T-cell (primary cell): ENCODE measurements around the gene KCTD17. TPM values are rescaled to one million over a fixed set of nuclear protein-coding genes. Genes with fewer than 3 reads are reported as not detected.

Source experiments
- ATAC-seq, 4 experiments: fragments of 200-7000 bp in 3 of 4; fragments of 150-1000 bp in 1 of 4; cut with Tn5 transposase; replicated peaks in 1 of 4; 1 replicate in 3 of 4; 2 replicates in 1 of 4; pipeline ENCODE4 v1.10.0; 2021; ENCODE audit warnings: moderate library complexity in 3 of 4, mild to moderate bottlenecking in 2 of 4, moderate number of reproducible peaks in 1 of 4
- CTCF ChIA-PET, 2 donors: fragments of 300-600 bp; sonication (Branson Sonifier 250); formaldehyde crosslinking; loops; one replicate each; lab custom pipeline; 2022; ENCODE audit warnings: antibody characterized with exemption in 2 of 2; lab: Charles Lee
- POLR2A ChIA-PET, 2 donors: fragments of 300-600 bp; sonication (Branson Sonifier 250); formaldehyde crosslinking; loops; one replicate each; lab custom pipeline; 2022; ENCODE audit warnings: antibody characterized with exemption in 2 of 2; lab: Charles Lee
- DNase-seq, 35 experiments: peaks; one replicate each; pipeline versions ENCODE4 v3.0.0 to v3.0.0-alpha.2; 2013 to 2023
- H3K27ac ChIP-seq: one replicate; pipeline ENCODE4 v1.5.1; 2013; ENCODE audit warnings: low read length
- H3K27me3 ChIP-seq, 2 experiments: replicated peaks in 1 of 2; 1 replicate in 1 of 2; 2 replicates in 1 of 2; pipeline versions ENCODE4 v1.6.1 to v1.7.0; 2013; ENCODE audit warnings: low read length in 1 of 2, mixed read lengths in 1 of 2; ENCODE audit not compliant: control insufficient read depth in 2 of 2, insufficient read depth in 2 of 2; ENCODE audit errors: extremely low read depth in 1 of 2
- H3K36me3 ChIP-seq, 2 donors: 1 replicate in 1 of 2; 2 replicates in 1 of 2; pipeline versions ENCODE4 v1.6.1 to v1.7.0; 2013; ENCODE audit warnings: low read length in 1 of 2; ENCODE audit not compliant: control insufficient read depth in 2 of 2, insufficient read depth in 1 of 2; ENCODE audit errors: extremely low read depth in 1 of 2
- H3K4me1 ChIP-seq, 2 experiments: 1 replicate in 1 of 2; 2 replicates in 1 of 2; pipeline versions ENCODE4 v1.6.1 to v1.7.0; 2013; ENCODE audit warnings: low read length in 2 of 2, mixed read lengths in 1 of 2; ENCODE audit not compliant: insufficient read depth in 2 of 2, control insufficient read depth in 1 of 2; ENCODE audit errors: extremely low read depth in 1 of 2
- H3K4me3 ChIP-seq, 2 donors: 1 replicate in 1 of 2; 2 replicates in 1 of 2; pipeline versions ENCODE4 v1.5.1 to v1.7.0; 2013; ENCODE audit warnings: mild to moderate bottlenecking in 2 of 2, low read length in 1 of 2, moderate library complexity in 1 of 2; ENCODE audit not compliant: control insufficient read depth in 1 of 2; ENCODE audit errors: extremely low read depth in 1 of 2
- H3K9me3 ChIP-seq: 2 replicates; pipeline ENCODE4 v1.7.0; 2013
- H3K27ac Mint-ChIP-seq, 2 donors: one replicate each; pipeline ENCODE4 v1.8.0; 2020 to 2021; ENCODE audit warnings: mild to moderate bottlenecking in 2 of 2, mixed read lengths in 2 of 2
- H3K27me3 Mint-ChIP-seq, 2 donors: one replicate each; pipeline ENCODE4 v1.8.0; 2021 to 2022; ENCODE audit warnings: mixed read lengths in 2 of 2
- H3K36me3 Mint-ChIP-seq: one replicate; pipeline ENCODE4 v1.8.0; 2021; ENCODE audit warnings: mixed read lengths
- H3K4me1 Mint-ChIP-seq, 3 donors: one replicate each; pipeline ENCODE4 v1.8.0; 2020 to 2022; ENCODE audit warnings: mixed read lengths in 3 of 3, mild to moderate bottlenecking in 1 of 3
- H3K4me3 Mint-ChIP-seq, 3 donors: one replicate each; pipeline ENCODE4 v1.8.0; 2020 to 2022; ENCODE audit warnings: mild to moderate bottlenecking in 3 of 3, mixed read lengths in 3 of 3, moderate library complexity in 3 of 3
- H3K9me3 Mint-ChIP-seq, 3 donors: one replicate each; pipeline ENCODE4 v1.8.0; 2020 to 2022; ENCODE audit warnings: mixed read lengths in 3 of 3
- WGBS: methylation state at CpG from one replicate; pipeline ENCODE4 v1.1.5; 2013; ENCODE audit warnings: missing lambda C conversion rate; ENCODE audit not compliant: insufficient coverage; 5-methylcytosine and 5-hydroxymethylcytosine counted together
- total RNA-seq, 35 experiments: library from RNA in 6 of 35; stranded (reverse) in 6 of 35; fragments of 120-200 nt in 1 of 35; gene quantifications; one replicate each; pipeline versions ENCODE4 v1.2.1 to v1.2.4 and lab custom pipeline; 2013 to 2026

KCTD17 gene
- total RNA-seq, 5 donors from 2014 or later (not counting 1 experiment from before 2014, with no cell fraction given) = 24.0 to 36.2 (median 35.1) TPM

- no peak overlapping the region for H3K4me3 ChIP-seq
- DNase-seq (no peak), ATAC-seq (no peak)
- peaks cover 0 to 8% of the 10 kb centered on the region in 2 donors for H3K36me3 ChIP-seq
- Mint-ChIP-seq H3K27me3 (peaks cover 2 to 14% of the 10 kb centered on the region in 2 donors), H3K27ac (no peak overlapping the region), H3K36me3 (peaks cover 13% of the 10 kb centered on the region), H3K9me3 (no peaks in the 10 kb centered on the region), H3K4me1 (peaks cover 6 to 16% (median 7%) of the 10 kb centered on the region in 3 donors), H3K4me3 (no peak overlapping the region)
- WGBS = 95% methylated on average over 11 of the region's 11 CpGs
- H3K27me3 ChIP-seq = peaks cover 0 to 24% of the 10 kb centered on the region in 2 experiments
- H3K9me3 ChIP-seq = no peaks in the 10 kb centered on the region
- H3K27ac ChIP-seq = no peak overlapping the region
- peaks cover 0 to 23% of the 10 kb centered on the region in 2 experiments for H3K4me1 ChIP-seq
- POLR2A ChIA-PET = no interaction called here
- CTCF ChIA-PET = interaction anchor here in 1 of 2 donors (1.2 kb wide), 1 partner anchor 15 kb away, joined by 3 read pairs; no protein-coding TSS in a partner anchor
Measured at GRCh38 chr22:37064553-37064952, 13.0 kb downstream of the KCTD17 start.

- ChIA-PET CTCF (interaction anchor here in 1 of 2 donors (1.2 kb wide), 1 partner anchor 14 kb away, joined by 3 read pairs; no protein-coding TSS in a partner anchor), POLR2A (no interaction called here)
- DNase-seq = no peak
- Histone ChIP-seq H3K9me3 (no peaks in the 10 kb centered on the region), H3K4me1 (peaks cover 0 to 16% of the 10 kb centered on the region in 2 experiments), H3K27ac (no peak overlapping the region), H3K4me3 (no peak overlapping the region), H3K36me3 (peaks cover 0 to 8% of the 10 kb centered on the region in 2 donors), H3K27me3 (peaks cover 3 to 31% of the 10 kb centered on the region in 2 experiments)
- no peak overlapping the region for H3K4me3 Mint-ChIP-seq
- H3K9me3 Mint-ChIP-seq = no peaks in the 10 kb centered on the region
- peaks cover 8 to 21% of the 10 kb centered on the region in 2 donors for H3K27me3 Mint-ChIP-seq
- WGBS = 74% methylated on average over 3 of the region's 3 CpGs
- no peak overlapping the region for H3K27ac Mint-ChIP-seq
- H3K4me1 Mint-ChIP-seq = peaks cover 6 to 12% (median 7%) of the 10 kb centered on the region in 3 donors
- no peak for ATAC-seq
- peaks cover 12% of the 10 kb centered on the region for H3K36me3 Mint-ChIP-seq
Measured at GRCh38 chr22:37065180-37065579, 13.6 kb downstream of the KCTD17 start.

- POLR2A ChIA-PET = no interaction called here
- no peak for ATAC-seq
- Histone ChIP-seq H3K4me3 (no peak overlapping the region), H3K9me3 (no peaks in the 10 kb centered on the region), H3K27me3 (peaks cover 3 to 38% of the 10 kb centered on the region in 2 experiments), H3K27ac (no peak overlapping the region), H3K4me1 (peaks cover 0 to 9% of the 10 kb centered on the region in 2 experiments), H3K36me3 (peaks cover 0 to 2% of the 10 kb centered on the region in 2 donors)
- WGBS = 89% methylated on average over 9 of the region's 9 CpGs
- Mint-ChIP-seq H3K4me3 (no peak overlapping the region), H3K4me1 (peaks cover 6 to 7% (median 7%) of the 10 kb centered on the region in 3 donors), H3K27me3 (peaks cover 12 to 24% of the 10 kb centered on the region in 2 donors), H3K27ac (no peak overlapping the region), H3K9me3 (no peaks in the 10 kb centered on the region), H3K36me3 (peaks cover 11% of the 10 kb centered on the region)
- DNase-seq = no peak
- CTCF ChIA-PET = no interaction called here
Measured at GRCh38 chr22:37065961-37066360, 14.4 kb downstream of the KCTD17 start.

GRCh38 chr22:37067428-37067827 is 15.9 kb downstream of the KCTD17 start:
- Mint-ChIP-seq H3K4me3 (no peak overlapping the region), H3K9me3 (no peaks in the 10 kb centered on the region), H3K27me3 (peaks cover 12 to 24% of the 10 kb centered on the region in 2 donors), H3K4me1 (peaks cover 4 to 7% (median 7%) of the 10 kb centered on the region in 3 donors), H3K36me3 (peaks cover 11% of the 10 kb centered on the region), H3K27ac (no peak overlapping the region)
- H3K27ac ChIP-seq = no peak overlapping the region
- ChIA-PET CTCF (interaction anchor here in 1 of 2 donors (0.6 kb wide), 1 partner anchor 298 kb away, joined by 4 read pairs; no protein-coding TSS in a partner anchor), POLR2A (no interaction called here)
- H3K36me3 ChIP-seq = peaks cover 0 to 2% of the 10 kb centered on the region in 2 donors
- H3K4me3 ChIP-seq = no peak overlapping the region
- H3K27me3 ChIP-seq = peaks cover 3 to 48% of the 10 kb centered on the region in 2 experiments
- DNase-seq = no peak
- WGBS = 71% methylated on average over 9 of the region's 10 CpGs
- H3K9me3 ChIP-seq = no peaks in the 10 kb centered on the region
- H3K4me1 ChIP-seq = peaks cover 0 to 9% of the 10 kb centered on the region in 2 experiments
- ATAC-seq = no peak

- peak in 1 of 35 experiments; percentile 10 for DNase-seq
Measured at GRCh38 chr22:37068859-37069258, 17.3 kb downstream of the KCTD17 start.

GRCh38 chr22:37069319-37069718 is 17.8 kb downstream of the KCTD17 start:
- CTCF ChIA-PET = no interaction called here
- H3K4me1 ChIP-seq = peaks cover 0 to 4% of the 10 kb centered on the region in 2 experiments
- no peaks in the 10 kb centered on the region for H3K9me3 ChIP-seq
- peak in 1 of 4 experiments; percentile 20 for ATAC-seq
- H3K27me3 ChIP-seq = peaks cover 3 to 49% of the 10 kb centered on the region in 2 experiments
- peaks cover 0 to 2% (median 0%) of the 10 kb centered on the region in 3 donors for H3K4me1 Mint-ChIP-seq
- no peaks in the 10 kb centered on the region for H3K9me3 Mint-ChIP-seq
- peaks cover 5% of the 10 kb centered on the region for H3K36me3 Mint-ChIP-seq
- POLR2A ChIA-PET = interaction anchor here in 1 of 2 donors (0.6 kb wide), 1 partner anchor 173 kb away, joined by 3 read pairs; no protein-coding TSS in a partner anchor
- DNase-seq = no peak
- H3K4me3 Mint-ChIP-seq = no peak overlapping the region
- no peak overlapping the region for H3K4me3 ChIP-seq
- 55% methylated on average over 8 of the region's 11 CpGs for WGBS
- H3K27me3 Mint-ChIP-seq = peaks cover 12 to 26% of the 10 kb centered on the region in 2 donors
- H3K36me3 ChIP-seq = no peaks in the 10 kb centered on the region
- H3K27ac Mint-ChIP-seq = no peak overlapping the region
- H3K27ac ChIP-seq = no peak overlapping the region

More at GRCh38 chr22:37068859-37069258, 17.3 kb downstream of the KCTD17 start:
- H3K36me3 ChIP-seq = no peaks in the 10 kb centered on the region
- ChIA-PET CTCF (no interaction called here), POLR2A (no interaction called here)
- H3K4me1 ChIP-seq = peaks cover 0 to 4% of the 10 kb centered on the region in 2 experiments
- H3K27ac ChIP-seq = no peak overlapping the region
- H3K4me3 Mint-ChIP-seq = no peak overlapping the region
- peaks cover 12 to 24% of the 10 kb centered on the region in 2 donors for H3K27me3 Mint-ChIP-seq
- H3K36me3 Mint-ChIP-seq = peaks cover 8% of the 10 kb centered on the region
- no peaks in the 10 kb centered on the region for H3K9me3 ChIP-seq
- no peaks in the 10 kb centered on the region for H3K9me3 Mint-ChIP-seq
- H3K27ac Mint-ChIP-seq = no peak overlapping the region
- peaks cover 0 to 2% (median 0%) of the 10 kb centered on the region in 3 donors for H3K4me1 Mint-ChIP-seq
- H3K27me3 ChIP-seq = peaks cover 3 to 48% of the 10 kb centered on the region in 2 experiments
- 16% methylated on average over 32 of the region's 36 CpGs for WGBS
- ATAC-seq = peak in 1 of 4 experiments; percentile 47
- H3K4me3 ChIP-seq = no peak overlapping the region
